ENCODE results near the gene HPGD.

HPGD gene

DNA sequence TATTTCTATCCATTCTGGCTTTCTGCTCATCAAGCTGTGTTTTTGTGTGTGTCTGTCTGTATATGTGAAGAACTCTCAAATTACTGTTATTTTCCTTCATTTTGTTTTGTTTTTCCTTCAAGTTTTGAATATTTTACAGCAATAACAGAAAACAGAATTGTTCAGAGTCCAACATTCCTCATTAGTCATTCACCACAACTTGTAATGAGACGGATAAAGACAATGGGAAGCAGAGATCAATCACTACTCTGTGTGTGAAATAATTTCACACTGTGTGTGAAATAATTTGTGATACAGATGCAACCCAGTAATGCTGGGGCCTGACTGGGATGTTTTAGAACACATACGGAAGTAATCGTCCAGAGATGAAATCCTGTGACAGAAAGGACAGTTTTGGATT, 55.2 kb downstream of the HPGD start:
- H3K36me3 Mint-ChIP-seq (ENCODE audit: low read depth), result no peaks in the 10 kb centered on the region
- no peak for DNase-seq
- H3K27ac Mint-ChIP-seq, result no peak overlapping the region
- H3K27me3 Mint-ChIP-seq, result no peaks in the 10 kb centered on the region
- no peak overlapping the region for H3K4me3 Mint-ChIP-seq
- no peaks in the 10 kb centered on the region for H3K4me1 Mint-ChIP-seq (ENCODE audit: low read depth)
- H3K9me3 Mint-ChIP-seq, result peaks cover 5% of the 10 kb centered on the region

DNA sequence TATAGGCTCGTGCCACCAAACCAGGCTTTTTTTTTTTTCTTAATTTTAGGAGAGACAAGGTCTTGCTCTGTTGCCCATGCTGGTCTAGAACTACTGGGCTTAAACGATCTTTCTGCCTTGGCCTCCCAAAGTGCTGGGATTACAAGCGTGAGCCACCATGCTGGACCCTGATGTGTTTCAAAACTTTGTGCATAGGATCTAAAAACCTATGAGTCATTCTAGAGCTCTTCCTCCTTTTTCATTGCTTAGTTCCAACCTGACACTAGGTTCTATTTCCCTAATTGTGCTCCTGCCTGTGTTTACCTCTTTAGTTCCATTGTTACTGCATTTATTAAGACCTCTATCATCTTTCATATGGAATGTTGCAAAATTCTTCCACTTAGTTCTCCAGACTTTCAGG, 57.3 kb downstream of the HPGD start:
- H3K27me3 Mint-ChIP-seq, result no peaks in the 10 kb centered on the region
- H3K27ac Mint-ChIP-seq, result no peak overlapping the region
- no peaks in the 10 kb centered on the region for H3K36me3 Mint-ChIP-seq (ENCODE audit: low read depth)
- no peak for DNase-seq
- no peak overlapping the region for H3K4me3 Mint-ChIP-seq
- H3K4me1 Mint-ChIP-seq (ENCODE audit: low read depth), result no peaks in the 10 kb centered on the region
- H3K9me3 Mint-ChIP-seq, result peaks cover 5% of the 10 kb centered on the region

DNA sequence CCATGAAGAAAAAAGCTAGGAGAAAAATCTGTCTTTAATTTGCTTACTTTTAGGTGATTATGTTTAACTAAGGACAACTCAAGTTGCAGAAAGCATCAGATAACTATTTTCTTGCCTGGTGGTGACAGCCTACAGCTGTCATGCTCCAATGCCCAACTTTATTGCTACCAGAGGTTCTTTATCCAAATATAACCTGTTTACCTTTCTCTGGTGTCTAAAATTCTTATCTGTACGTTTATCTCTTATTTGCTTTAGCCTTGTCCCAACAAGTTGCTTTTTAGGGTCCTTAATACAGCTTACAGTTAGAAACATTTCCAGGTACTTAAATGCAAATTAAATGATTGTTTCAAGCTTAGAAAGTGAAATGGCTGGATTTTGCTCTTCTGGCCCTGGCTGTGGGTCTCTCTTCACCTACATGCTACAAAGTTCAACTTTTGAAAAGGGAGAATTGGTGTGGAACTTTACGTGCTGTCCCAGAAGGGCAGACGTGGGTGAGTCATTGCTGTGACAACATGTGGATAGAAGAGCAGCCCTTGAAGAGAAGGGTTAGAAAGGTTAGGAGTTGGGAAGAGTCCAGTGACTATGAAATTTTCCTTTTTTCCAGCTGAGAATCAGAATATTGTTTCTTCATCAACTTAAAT, 60.7 kb downstream of the HPGD start:
- no peak overlapping the region for H3K4me3 Mint-ChIP-seq
- DNase-seq, result no peak
- H3K36me3 Mint-ChIP-seq (ENCODE audit: low read depth), result no peaks in the 10 kb centered on the region
- H3K27ac Mint-ChIP-seq, result no peak overlapping the region
- peaks cover 5% of the 10 kb centered on the region for H3K9me3 Mint-ChIP-seq
- H3K27me3 Mint-ChIP-seq, result no peaks in the 10 kb centered on the region
- H3K4me1 Mint-ChIP-seq (ENCODE audit: low read depth), result no peaks in the 10 kb centered on the region

DNA sequence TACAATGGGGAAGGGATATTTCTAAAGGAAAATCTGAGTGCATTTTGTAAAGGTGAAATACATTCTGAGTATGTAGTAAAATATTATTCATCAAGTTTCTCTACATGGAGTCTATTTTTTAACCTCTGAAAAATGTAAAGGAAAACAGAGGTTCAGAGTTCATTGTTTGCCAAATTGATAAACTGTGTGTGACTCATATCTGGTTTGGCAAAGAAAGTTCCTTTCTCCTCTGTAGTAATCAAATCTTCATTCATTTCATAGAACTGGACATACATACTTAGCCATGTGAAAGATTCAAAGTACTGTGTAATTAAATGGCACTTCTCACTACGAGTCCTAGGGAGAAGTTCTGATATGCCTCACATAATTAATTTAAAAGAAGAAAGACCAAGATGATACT, 61.6 kb downstream of the HPGD start:
- H3K27me3 Mint-ChIP-seq, result no peaks in the 10 kb centered on the region
- no peaks in the 10 kb centered on the region for H3K36me3 Mint-ChIP-seq (ENCODE audit: low read depth)
- no peak overlapping the region for H3K4me3 Mint-ChIP-seq
- no peak overlapping the region for H3K27ac Mint-ChIP-seq
- H3K9me3 Mint-ChIP-seq, result peaks cover 5% of the 10 kb centered on the region
- H3K4me1 Mint-ChIP-seq (ENCODE audit: low read depth), result no peaks in the 10 kb centered on the region
- DNase-seq, result no peak

DNA sequence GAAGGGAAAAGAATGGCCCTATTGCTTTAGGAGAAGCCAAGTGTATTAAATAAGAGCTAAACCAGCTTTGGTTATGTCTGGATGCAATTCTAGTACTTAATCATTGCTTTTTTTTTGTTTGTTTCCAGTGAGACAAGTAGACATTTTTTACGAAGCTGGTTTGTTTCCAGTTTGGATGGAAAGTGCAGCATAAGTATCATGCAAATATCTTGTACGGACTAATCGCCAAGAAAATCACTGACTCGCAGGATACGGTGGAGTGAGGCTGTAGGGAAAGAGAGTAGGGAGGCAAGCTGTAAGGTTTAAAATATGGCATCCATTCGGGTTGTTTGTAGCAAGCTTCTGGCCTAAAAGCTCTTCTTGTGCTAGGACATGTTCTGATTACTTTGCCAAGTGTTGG, 64.8 kb downstream of the HPGD start:
- H3K27ac Mint-ChIP-seq, result no peak overlapping the region
- no peaks in the 10 kb centered on the region for H3K36me3 Mint-ChIP-seq (ENCODE audit: low read depth)
- no peak for DNase-seq
- no peaks in the 10 kb centered on the region for H3K9me3 Mint-ChIP-seq
- H3K27me3 Mint-ChIP-seq, result no peaks in the 10 kb centered on the region
- no peaks in the 10 kb centered on the region for H3K4me1 Mint-ChIP-seq (ENCODE audit: low read depth)
- no peak overlapping the region for H3K4me3 Mint-ChIP-seq

DNA sequence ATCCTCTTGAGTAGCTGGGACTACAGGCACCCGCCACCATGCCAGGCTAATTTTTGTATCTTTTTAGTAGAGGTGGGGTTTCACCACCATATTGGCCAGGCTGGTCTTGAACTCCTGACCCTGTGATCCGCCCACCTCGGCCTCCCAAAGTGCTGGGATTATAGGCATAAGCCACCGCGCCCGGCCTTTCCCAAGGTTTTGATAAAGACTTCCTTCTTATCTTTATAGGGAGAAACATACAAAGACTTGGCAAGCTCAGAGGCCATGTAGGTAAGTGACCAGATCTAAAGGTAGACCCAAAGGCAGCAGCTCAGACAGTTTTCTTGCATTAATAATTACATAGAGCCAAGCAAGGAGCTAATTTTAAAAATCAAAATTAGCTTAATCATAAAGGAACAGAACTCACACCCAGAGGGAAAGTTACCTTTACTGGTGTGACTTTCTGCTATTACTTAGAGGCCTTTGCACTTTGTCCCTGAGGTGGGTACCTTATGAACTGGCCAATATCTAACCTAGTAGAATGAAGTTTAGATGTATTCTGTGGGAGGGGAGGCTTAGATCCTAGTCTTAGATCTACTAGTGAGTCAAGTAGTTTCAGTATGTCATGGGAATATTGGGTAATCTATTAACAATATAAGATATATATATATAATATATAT, 67.3 kb downstream of the HPGD start:
- Mint-ChIP-seq H3K4me3 (no peak overlapping the region), H3K9me3 (no peaks in the 10 kb centered on the region), H3K27ac (no peak overlapping the region), H3K36me3 (ENCODE audit: low read depth) (no peaks in the 10 kb centered on the region), H3K4me1 (ENCODE audit: low read depth) (no peaks in the 10 kb centered on the region), H3K27me3 (no peaks in the 10 kb centered on the region)
- no peak for DNase-seq

DNA sequence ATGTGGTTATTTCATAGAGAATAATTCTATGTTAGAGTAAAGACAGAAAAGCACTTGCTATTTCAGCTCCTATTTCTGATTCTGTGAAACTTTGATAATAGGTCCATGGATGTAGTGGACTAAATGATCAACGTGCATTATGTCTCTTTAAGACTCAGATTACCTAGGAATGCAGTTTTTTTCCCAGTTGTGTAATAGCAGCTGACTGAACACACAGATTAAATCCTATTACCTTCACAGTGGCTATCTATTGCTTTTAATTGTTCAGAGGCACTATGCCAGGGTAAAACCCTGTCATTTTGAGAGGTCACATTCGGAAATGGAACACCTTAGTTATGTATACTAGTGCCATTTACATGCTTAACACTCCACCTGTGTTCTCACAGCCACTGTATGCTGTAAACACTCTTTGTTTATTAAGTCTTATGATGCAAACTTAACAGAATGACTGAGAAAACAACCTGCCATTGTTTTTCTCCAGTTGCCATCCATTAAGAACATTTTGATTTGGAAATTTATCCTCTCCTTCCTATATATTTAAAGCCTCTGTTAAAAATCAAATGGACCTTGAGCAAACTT, 70.5 kb downstream of the HPGD start:
- no peaks in the 10 kb centered on the region for H3K27me3 Mint-ChIP-seq

DNA sequence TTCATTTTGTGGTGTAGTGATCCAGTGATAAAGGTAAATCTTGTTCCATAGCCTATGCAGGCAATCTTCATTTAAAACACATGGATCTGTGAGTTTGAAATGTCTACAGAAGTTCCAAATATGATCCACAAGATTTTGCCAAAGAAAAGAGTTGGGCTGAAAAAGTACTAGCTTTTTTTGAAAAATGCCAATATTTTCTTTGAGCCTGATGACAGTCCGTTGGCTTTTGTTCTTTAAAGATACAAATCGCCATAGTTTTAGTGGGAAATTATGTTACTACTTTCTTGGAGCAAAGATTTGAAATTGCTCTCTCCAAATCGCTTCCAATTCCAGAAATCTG, 71.5 kb downstream of the HPGD start:
- H3K4me3 Mint-ChIP-seq, result no peak overlapping the region
- H3K4me1 Mint-ChIP-seq (ENCODE audit: low read depth), result no peaks in the 10 kb centered on the region
- H3K36me3 Mint-ChIP-seq (ENCODE audit: low read depth), result no peaks in the 10 kb centered on the region
- H3K27ac Mint-ChIP-seq, result no peak overlapping the region
- DNase-seq, result no peak
- H3K9me3 Mint-ChIP-seq, result peaks cover 6% of the 10 kb centered on the region
- no peaks in the 10 kb centered on the region for H3K27me3 Mint-ChIP-seq

More for the DNA sequence above, 70.5 kb downstream of the HPGD start:
- Mint-ChIP-seq H3K36me3 (ENCODE audit: low read depth) (no peaks in the 10 kb centered on the region), H3K9me3 (no peaks in the 10 kb centered on the region), H3K4me3 (no peak overlapping the region), H3K27ac (no peak overlapping the region), H3K4me1 (ENCODE audit: low read depth) (no peaks in the 10 kb centered on the region)
- DNase-seq, result no peak

DNA sequence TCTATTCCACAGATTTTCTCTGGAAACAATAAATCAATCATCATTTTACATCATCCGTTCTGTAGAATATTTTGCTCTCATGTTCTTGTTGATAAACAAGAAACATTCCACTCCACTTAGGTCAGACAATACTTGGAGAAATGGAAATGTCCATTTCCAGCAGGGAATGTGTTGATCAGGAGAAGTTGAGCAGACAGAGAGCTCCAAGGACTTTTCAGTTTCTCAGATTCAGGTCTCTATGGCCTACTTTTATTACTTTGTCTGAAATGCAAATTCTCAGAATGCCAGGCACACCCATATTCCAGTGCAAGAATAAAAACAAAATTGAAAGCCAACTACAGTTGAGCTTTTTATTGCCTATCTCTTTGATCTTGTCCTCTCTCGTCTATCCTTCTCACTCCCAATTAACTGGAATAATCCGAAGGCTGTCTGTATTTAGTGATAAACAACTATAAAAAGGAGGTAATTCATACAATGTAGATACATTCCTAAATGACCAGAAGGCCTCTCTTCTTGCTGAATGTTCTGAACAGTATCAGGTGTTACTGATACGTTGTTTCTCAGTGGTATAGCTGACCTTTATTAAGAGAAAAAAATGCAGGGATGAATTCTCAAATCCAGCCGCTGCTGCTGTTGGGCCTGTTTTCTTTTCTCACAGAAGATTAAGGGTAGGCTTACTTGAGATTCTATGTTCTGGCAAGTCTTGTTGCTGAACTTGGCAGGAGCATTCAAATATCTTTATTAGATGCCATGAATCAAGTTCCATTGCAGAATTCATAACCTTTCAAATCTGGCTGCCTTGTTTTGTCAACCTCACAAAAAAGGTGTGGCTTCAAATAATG, 72.1 kb downstream of the HPGD start:
- Mint-ChIP-seq H3K9me3 (peaks cover 6% of the 10 kb centered on the region), H3K27ac (no peak overlapping the region), H3K36me3 (ENCODE audit: low read depth) (no peaks in the 10 kb centered on the region), H3K4me1 (ENCODE audit: low read depth) (no peaks in the 10 kb centered on the region), H3K4me3 (no peak overlapping the region), H3K27me3 (no peaks in the 10 kb centered on the region)
- no peak for DNase-seq

DNA sequence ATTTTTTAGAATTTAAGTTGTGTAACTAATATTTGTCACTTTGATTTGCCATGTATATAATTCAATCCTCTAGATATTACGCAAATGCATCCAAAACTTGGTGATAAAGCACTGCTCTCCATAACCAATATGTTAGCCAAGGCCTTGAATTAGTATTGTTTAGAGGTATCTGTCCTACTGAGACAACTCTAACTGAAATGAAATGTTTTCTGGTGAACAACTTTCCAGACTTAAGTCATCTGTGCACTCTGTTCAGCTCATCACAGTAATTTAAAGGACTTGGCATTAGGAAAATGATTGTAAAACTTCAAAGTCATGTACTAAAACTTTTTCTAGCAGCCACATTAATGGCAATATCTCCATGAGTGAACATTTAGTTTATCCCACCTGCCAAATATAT, 73.1 kb downstream of the HPGD start:
- Mint-ChIP-seq H3K27ac (no peak overlapping the region), H3K4me1 (ENCODE audit: low read depth) (no peaks in the 10 kb centered on the region), H3K4me3 (no peak overlapping the region), H3K27me3 (no peaks in the 10 kb centered on the region), H3K36me3 (ENCODE audit: low read depth) (no peaks in the 10 kb centered on the region), H3K9me3 (peaks cover 6% of the 10 kb centered on the region)
- DNase-seq, result no peak

DNA sequence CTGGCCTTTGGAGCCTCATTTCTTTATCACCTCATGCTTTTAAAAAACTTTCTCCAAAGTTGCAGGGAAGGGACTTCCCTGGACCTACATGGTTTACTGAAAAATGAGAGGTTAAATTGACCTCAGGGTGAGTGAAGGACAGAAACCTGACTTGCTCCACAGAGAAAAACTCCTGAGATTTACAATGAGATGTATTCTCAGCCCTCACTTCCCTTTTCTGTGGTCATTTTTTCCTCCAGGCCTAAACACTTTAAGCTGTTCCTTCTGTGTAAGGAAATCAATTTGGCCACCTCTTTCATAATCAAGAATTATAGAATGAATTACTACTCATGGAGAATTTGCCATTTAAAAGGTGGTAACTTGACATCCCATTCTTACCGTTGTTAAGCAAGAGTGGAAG, 77.9 kb downstream of the HPGD start:
- peaks cover 6% of the 10 kb centered on the region for H3K9me3 Mint-ChIP-seq
- DNase-seq, result no peak
- no peaks in the 10 kb centered on the region for H3K36me3 Mint-ChIP-seq (ENCODE audit: low read depth)
- H3K4me3 Mint-ChIP-seq, result no peak overlapping the region
- H3K27me3 Mint-ChIP-seq, result no peaks in the 10 kb centered on the region
- no peaks in the 10 kb centered on the region for H3K4me1 Mint-ChIP-seq (ENCODE audit: low read depth)
- H3K27ac Mint-ChIP-seq, result no peak overlapping the region

All from activated T-cell treated with anti-CD3 and anti-CD28 coated beads, Interleukin-2, amount 50 U/mL, for 24 hours (primary cell).